HG03442 (cell line): Measurements from ENCODE around the gene MOB2.

ENCODE experiments used
- ATAC-seq: cut with Tn5 transposase; IDR thresholded peaks from one replicate; pipeline ENCODE4 v1.9.1; 2021; ENCODE audit warnings: mild to moderate bottlenecking, moderate library complexity; ENCODE audit not compliant: unreplicated experiment

The MOB2 gene

GRCh38 chr11:1505480-1505879 lies 18.9 kb upstream of the MOB2 start:
- no peak for ATAC-seq

DNA sequence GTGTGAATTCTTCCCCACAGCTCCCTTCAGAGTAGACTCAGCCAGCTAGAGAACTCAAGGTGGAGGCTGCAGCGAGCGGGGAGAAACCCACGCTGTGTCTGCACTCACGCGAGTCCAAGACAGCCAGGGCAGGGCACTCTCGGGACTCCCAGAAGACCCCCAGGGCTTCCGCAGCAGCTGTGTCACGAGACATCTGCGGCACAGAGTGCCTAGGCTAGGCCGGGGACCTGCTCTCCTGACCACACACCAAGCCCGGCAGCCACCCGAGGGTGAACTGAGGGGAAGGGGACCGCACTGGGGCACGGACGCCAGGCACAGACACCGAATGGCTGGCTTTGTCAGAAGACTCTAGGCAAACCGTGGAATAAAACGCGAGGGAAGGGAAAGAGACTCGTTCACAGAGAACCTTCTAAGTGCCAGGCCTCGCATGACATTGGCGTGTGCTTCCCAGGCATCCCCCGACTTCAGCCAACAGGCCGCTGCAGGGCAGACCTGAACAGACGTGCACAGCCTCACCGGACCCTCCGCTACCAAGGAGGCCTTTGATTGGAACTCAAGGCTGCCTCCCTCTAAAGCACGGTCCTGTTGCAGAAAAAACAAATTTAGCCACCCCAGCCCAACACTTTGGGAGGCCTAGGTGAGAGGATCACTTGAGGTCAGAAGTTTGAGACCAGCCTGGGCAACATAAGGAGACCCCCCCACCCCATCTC lies 18.2 kb upstream of the MOB2 start:
- no peak for ATAC-seq

DNA sequence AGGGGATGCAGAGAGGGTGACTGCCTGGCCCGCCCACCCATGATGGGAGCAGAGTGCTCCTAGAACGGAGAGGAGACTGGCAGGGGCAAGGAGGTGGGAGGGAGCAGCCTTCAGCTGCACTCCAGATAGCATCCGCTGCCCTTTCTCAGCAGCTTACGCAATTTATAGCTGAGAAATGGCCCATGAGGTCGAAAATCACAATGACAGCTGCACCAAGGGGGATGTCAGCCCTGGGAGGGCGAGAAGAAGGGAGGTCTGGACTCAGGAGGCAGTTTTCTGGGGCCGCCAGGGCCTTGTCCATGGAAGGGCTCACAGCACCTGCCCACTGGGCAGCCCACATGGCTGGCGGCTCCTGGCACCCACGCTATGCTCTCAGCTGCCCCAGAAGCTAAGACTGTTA lies 17.6 kb upstream of the MOB2 start:
- no peak for ATAC-seq

- ATAC-seq = no peak
Measured at GRCh38 chr11:1503708-1504104, 17.1 kb upstream of the MOB2 start.

- no peak for ATAC-seq
Measured at GRCh38 chr11:1502954-1503707, 16.6 kb upstream of the MOB2 start.

DNA sequence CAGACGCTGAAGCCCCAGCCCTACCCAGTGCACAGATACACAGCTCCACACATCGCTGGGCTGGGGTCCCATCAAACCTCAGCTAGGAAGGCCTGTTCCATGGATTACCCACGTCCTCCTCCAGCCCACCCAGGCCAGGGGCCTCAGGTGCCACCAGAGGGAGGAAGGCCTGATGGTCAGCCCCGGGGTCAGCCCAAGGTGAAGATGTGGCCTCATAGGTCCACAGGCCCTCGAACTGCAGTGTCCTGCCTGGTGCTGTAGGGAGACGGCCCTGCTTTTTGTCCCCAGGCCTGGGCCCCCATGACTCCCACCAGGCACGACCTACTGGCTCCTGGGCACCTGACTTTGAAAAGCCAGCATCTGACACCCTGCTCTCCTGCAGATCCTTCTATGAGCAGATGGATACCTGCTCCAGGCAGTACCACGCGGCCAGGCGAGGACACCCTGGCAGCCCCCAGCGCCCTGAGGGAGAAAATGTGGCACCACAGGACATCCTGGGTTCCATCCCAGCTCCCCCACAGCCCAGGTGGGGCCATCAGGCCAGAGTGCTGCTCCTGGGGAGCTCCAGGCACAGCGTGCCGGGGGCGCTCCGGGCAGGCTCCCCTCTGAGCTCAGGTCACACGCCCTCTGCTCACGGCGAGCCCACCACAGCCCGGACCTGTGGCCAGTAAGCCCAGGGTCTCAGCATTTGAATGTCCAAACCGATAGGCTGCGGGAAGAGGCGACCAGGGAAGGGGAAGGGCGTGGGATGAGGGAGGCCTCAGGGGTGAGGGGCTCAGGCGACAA lies 15.8 kb upstream of the MOB2 start:
- no peak for ATAC-seq

- ATAC-seq = no peak
Measured at GRCh38 chr11:1501421-1502167, 15.0 kb upstream of the MOB2 start.

GRCh38 chr11:1500466-1501420 lies 14.2 kb upstream of the MOB2 start:
- no peak for ATAC-seq

DNA sequence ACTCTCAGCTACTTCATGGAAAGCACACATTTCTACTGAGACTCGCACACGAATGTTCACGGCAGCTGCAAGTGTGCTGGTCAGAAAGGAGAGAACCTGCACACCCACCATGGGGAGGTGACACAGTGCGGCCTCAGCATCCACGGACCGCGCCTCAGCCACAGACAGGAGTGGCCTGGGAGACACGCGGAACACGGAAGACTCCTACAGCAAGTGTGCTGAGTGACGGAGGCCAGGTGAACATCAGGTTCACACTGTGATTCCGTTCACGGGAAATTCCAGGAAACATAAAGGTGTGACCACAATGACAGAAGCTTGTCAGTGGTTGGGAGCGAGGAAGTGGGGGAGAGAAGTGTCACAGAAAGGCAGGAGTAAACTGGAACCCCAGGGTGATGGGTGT lies 13.3 kb upstream of the MOB2 start:
- ATAC-seq = no peak

GRCh38 chr11:1499261-1499890 lies 12.8 kb upstream of the MOB2 start:
- ATAC-seq = no peak

DNA sequence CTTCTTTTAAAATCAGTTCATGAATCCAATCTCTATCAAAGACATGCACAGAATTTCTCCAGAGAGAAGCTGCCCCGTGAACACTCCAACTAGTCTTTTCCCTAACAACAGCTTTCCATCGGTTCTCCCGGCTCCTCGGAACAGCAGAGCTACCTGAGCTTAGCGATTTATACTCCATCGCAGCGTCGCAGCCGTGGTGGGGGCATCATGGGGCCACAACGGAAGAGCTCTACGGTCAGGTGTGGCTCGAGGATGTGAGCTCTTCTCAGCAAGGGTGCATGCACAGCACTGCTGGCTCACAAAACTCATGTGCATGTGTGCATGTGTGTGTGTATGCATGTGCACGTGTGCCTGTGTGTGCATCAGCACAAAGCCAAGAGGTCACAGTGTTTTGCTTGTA lies 11.7 kb upstream of the MOB2 start:
- no peak for ATAC-seq

GRCh38 chr11:1497600-1497999 lies 11.0 kb upstream of the MOB2 start:
- no peak for ATAC-seq

- no peak for ATAC-seq
Measured at GRCh38 chr11:1496761-1497095, 10.1 kb upstream of the MOB2 start.

GRCh38 chr11:1496091-1496760 lies 9.6 kb upstream of the MOB2 start:
- ATAC-seq = no peak

GRCh38 chr11:1494650-1495049 lies 8.1 kb upstream of the MOB2 start:
- ATAC-seq = no peak

DNA sequence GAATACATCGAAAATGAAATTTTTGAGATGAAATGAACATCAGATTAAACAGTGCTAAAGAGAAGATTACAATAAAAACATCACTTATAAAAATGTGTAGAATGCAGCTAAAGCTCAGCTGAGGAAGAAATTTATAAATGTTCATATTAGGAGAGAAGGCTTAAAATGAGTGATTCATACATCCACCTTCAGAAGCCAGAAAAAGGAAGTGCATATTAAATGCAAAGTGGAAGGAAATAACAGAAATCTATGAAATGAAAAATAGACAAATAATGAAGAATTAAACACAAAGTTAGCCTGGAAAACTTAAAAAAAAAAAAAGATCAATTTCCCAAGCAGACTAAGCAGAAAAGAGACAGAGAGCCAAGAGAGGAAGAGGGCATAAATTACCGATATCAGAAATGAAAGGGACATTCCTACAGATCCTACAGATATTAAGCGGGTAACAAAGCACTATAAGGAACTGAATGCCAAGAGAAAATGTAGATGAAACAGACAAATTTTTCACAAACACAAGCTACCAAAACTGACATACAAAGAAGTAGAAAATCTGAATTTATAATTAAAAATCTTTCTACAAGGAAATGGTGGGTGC lies 7.2 kb upstream of the MOB2 start:
- no peak for ATAC-seq

GRCh38 chr11:1491379-1491778 lies 4.8 kb upstream of the MOB2 start:
- no peak for ATAC-seq

- ATAC-seq = no peak
Measured at GRCh38 chr11:1490651-1491050, 4.1 kb upstream of the MOB2 start.
